HCT116 (cell line): ENCODE data around the gene ZNF236. TPM values are rescaled to one million over a fixed set of nuclear protein-coding genes. Genes with fewer than 3 reads are reported as not detected.

Experiments used
- ATAC-seq: fragments of 200-7000 bp; cut with Tn5 transposase; 2 replicates; pipeline ENCODE4 v1.9.1; 2020; ENCODE audit warnings: mild to moderate bottlenecking, moderate library complexity
- BruUV-seq: library from RNA; stranded (reverse); fragments of 400-500 nt; replicated peaks from 2 replicates; lab custom pipeline; 2021; lab: Mats Ljungman, UMichigan
- CTCF ChIA-PET: fragments of 300-600 bp; sonication (Branson Sonifier 250); formaldehyde crosslinking; loops from one replicate; lab custom pipeline; 2021; ENCODE audit warnings: antibody characterized with exemption; lab: Charles Lee
- POLR2A ChIA-PET: fragments of 300-600, 350-600 bp; sonication (Branson Sonifier 250); formaldehyde crosslinking; loops from one replicate; lab custom pipeline; 2021; ENCODE audit warnings: antibody characterized with exemption; lab: Charles Lee
- RAD21 ChIA-PET, 2 experiments: fragments of 300-600 bp; sonication (Branson Sonifier 250); formaldehyde crosslinking; loops; one replicate each; lab custom pipeline; 2023; ENCODE audit warnings: low total read pairs in 2 of 2; ENCODE audit not compliant: uncharacterized antibody in 2 of 2, unreplicated experiment in 2 of 2, low non-redundant PET in 1 of 2; lab: Charles Lee
- DNase-seq: peaks from one replicate; pipeline ENCODE4 v3.0.0-alpha.2; 2010; ENCODE audit warnings: low read depth, low spot score
- H2AFZ ChIP-seq: fragments of 200-600 bp; shearing (Covaris generic), sonication (generic); 2 replicates; pipeline ENCODE4 v1.6.1; 2017; ENCODE audit warnings: low read depth, mixed run types, mixed read lengths, antibody characterized with exemption, low read length; ENCODE audit not compliant: poor library complexity, severe bottlenecking
- H3K27ac ChIP-seq: 2 replicates; pipeline ENCODE4 v1.5.1; 2012; ENCODE audit warnings: low read depth, low read length
- H3K27me3 ChIP-seq: fragments of 200-600 bp; sonication (generic); 2 replicates; pipeline ENCODE4 v1.6.1; 2016; ENCODE audit warnings: mixed run types, low read length, mixed read lengths; ENCODE audit not compliant: insufficient read depth
- H3K36me3 ChIP-seq, 2 experiments: fragments of 200-500 bp in 1 of 2; fragments of 200-600 bp in 1 of 2; sonication (Bioruptor generic) in 1 of 2; sonication (generic) in 1 of 2; 2 replicates each; pipeline versions ENCODE4 v1.5.1 to v1.6.1; 2014 to 2016; ENCODE audit warnings: low read length in 2 of 2, inconsistent platforms in 1 of 2, mixed read lengths in 1 of 2, mixed run types in 1 of 2; ENCODE audit not compliant: insufficient read depth in 2 of 2, control insufficient read depth in 1 of 2
- H3K4me1 ChIP-seq, 2 experiments: fragments of 200-600 bp in 1 of 2; sonication (generic) in 1 of 2; 2 replicates each; pipeline versions ENCODE4 v1.5.1 to v1.6.1; 2012 to 2017; ENCODE audit warnings: low read length in 2 of 2, inconsistent platforms in 1 of 2, mild to moderate bottlenecking in 1 of 2, mixed read lengths in 1 of 2, mixed run types in 1 of 2, moderate library complexity in 1 of 2; ENCODE audit not compliant: insufficient read depth in 2 of 2, control insufficient read depth in 1 of 2
- H3K4me2 ChIP-seq: fragments of 200-600 bp; sonication (generic); 2 replicates; pipeline ENCODE4 v1.6.1; 2017; ENCODE audit warnings: mixed run types, low read length, mixed read lengths
- H3K4me3 ChIP-seq, 2 experiments: fragments of 200-600 bp in 1 of 2; sonication (generic) in 1 of 2; replicated peaks in 1 of 2; 2 replicates each; pipeline ENCODE4 v1.5.1; 2011 to 2016; ENCODE audit warnings: low read length in 2 of 2, control low read depth in 1 of 2, low read depth in 1 of 2, mild to moderate bottlenecking in 1 of 2, mixed read lengths in 1 of 2, mixed run types in 1 of 2
- H3K79me2 ChIP-seq: fragments of 200-600 bp; sonication (generic); 2 replicates; pipeline ENCODE4 v1.6.1; 2017; ENCODE audit warnings: mild to moderate bottlenecking, mixed run types, low read length, moderate library complexity, mixed read lengths; ENCODE audit not compliant: insufficient read depth
- H3K9ac ChIP-seq: fragments of 200-600 bp; sonication (generic); 2 replicates; pipeline ENCODE4 v1.6.1; 2016; ENCODE audit warnings: low read length, mixed read lengths
- H3K9me2 ChIP-seq: fragments of 200-600 bp; sonication (generic), shearing (Covaris generic); 2 replicates; pipeline ENCODE4 v1.6.1; 2017; ENCODE audit warnings: mixed run types, mild to moderate bottlenecking, moderate library complexity; ENCODE audit not compliant: insufficient read depth
- H3K9me3 ChIP-seq, 2 experiments: fragments of 200-500 bp in 1 of 2; fragments of 200-600 bp in 1 of 2; sonication (Bioruptor generic) in 1 of 2; sonication (generic) in 1 of 2; 2 replicates each; pipeline ENCODE4 v1.6.1; 2014 to 2017; ENCODE audit warnings: low read length in 2 of 2, mixed read lengths in 2 of 2, inconsistent platforms in 1 of 2, low read depth in 1 of 2, mild to moderate bottlenecking in 1 of 2, mixed run types in 1 of 2, moderate library complexity in 1 of 2; ENCODE audit not compliant: control insufficient read depth in 1 of 2, insufficient read depth in 1 of 2
- H4K20me1 ChIP-seq: fragments of 200-600 bp; sonication (generic), shearing (Covaris generic); 2 replicates; pipeline ENCODE4 v1.6.1; 2017; ENCODE audit warnings: mixed run types, mild to moderate bottlenecking, moderate library complexity; ENCODE audit not compliant: insufficient read depth
- CEBPB ChIP-seq: IDR thresholded peaks from 2 replicates; pipeline ENCODE4 v1.6.1; 2012; ENCODE audit warnings: low read depth
- EGR1 ChIP-seq: IDR thresholded peaks from 2 replicates; pipeline ENCODE4 v1.6.1; 2012; ENCODE audit warnings: low read depth
- EZH2phosphoT487 ChIP-seq: fragments of 200-600 bp; IDR thresholded peaks from 2 replicates; pipeline ENCODE4 v1.6.1; 2018; ENCODE audit warnings: antibody characterized with exemption, borderline replicate concordance
- RAD21 ChIP-seq: IDR thresholded peaks from 2 replicates; pipeline ENCODE4 v1.6.1; 2012; ENCODE audit warnings: low read depth, mild to moderate bottlenecking
- REST ChIP-seq: IDR thresholded peaks from 2 replicates; pipeline ENCODE4 v1.6.1; 2012; ENCODE audit warnings: low read depth
- SP1 ChIP-seq: IDR thresholded peaks from 2 replicates; pipeline ENCODE4 v1.6.1; 2012; ENCODE audit warnings: low read depth
- SRF ChIP-seq: IDR thresholded peaks from 2 replicates; pipeline ENCODE4 v1.6.1; 2012; ENCODE audit warnings: low read depth
- YY1 ChIP-seq: IDR thresholded peaks from 2 replicates; pipeline ENCODE4 v1.6.1; 2011; ENCODE audit warnings: low read length, low read depth, moderate library complexity, mild to moderate bottlenecking; ENCODE audit not compliant: insufficient replicate concordance; ENCODE audit errors: extremely low read depth
- ZFX ChIP-seq: fragments of 450-650 bp; IDR thresholded peaks from 2 replicates; pipeline ENCODE4 v1.6.1; 2017
- intact Hi-C: fragments of 100-400 bp; cut with micrococcal nuclease; formaldehyde crosslinking; loops from 2 replicates; pipeline ENCODE4 v1.10.0; 2022
- total RNA-seq: library from RNA; stranded (reverse); gene quantifications from one replicate; pipeline ENCODE4 v1.2.1, GENCODE V29; 2021; ENCODE audit not compliant: unreplicated experiment

ZNF236 gene
- total RNA-seq, 1 experiment from 2014 or later: 15.0 TPM

GRCh38 chr18:76994086-76994654, 171.8 kb downstream of the ZNF236 start:
- Histone ChIP-seq H4K20me1 (no peaks in the 10 kb centered on the region), H3K79me2 (no peaks in the 10 kb centered on the region)
- BruUV-seq: no TSS peak
- TF ChIP-seq REST (no peak), RAD21 (no peak), EZH2phosphoT487 (no peak), ZFX (no peak), CEBPB (no peak), EGR1 (no peak), YY1 (no peak), SRF (no peak), SP1 (no peak)
- TF ChIP-seq, all 23 proteins: peak for 0
- Histone ChIP-seq H3K4me1 (no peaks in the 10 kb centered on the region), H2AFZ (no peak overlapping the region), H3K4me3 (no peak overlapping the region), H3K9me2 (no peaks in the 10 kb centered on the region), H3K4me2 (no peak overlapping the region), H3K9me3 (no peaks in the 10 kb centered on the region), H3K9ac (no peak overlapping the region), H3K36me3 (no peaks in the 10 kb centered on the region), H3K27ac (no peak overlapping the region), H3K27me3 (0 out of 2 replicates have a peak, but pooled peaks cover 9% of the 10 kb centered on the region)
- DNase-seq (no peak), ATAC-seq (no peak)
- intact Hi-C loops: no loop called here
- CTCF ChIA-PET: no interaction called here
- POLR2A ChIA-PET: no interaction called here
- RAD21 ChIA-PET: no interaction called here
